ENCODE data around the gene PCSK5.

Gene PCSK5

DNA sequence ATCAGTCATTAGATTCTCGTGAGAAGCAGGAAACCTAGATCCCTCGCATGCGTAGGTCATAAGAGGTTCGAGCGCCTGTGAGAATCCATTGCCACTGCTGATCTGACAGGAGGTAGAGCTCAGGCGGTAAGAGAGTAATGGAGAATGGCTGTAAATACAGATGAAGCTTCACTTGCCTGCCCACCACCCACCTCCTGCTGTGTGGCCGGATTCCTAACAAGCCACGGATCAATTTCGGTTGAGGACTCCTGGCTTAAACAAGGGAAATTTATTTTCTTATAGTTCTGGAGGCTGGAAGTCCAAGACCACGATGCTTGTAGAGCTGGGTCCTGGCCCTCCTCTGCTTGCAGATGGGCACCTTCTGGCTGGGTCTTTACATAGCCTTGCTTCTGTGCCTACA, 200.4 kb downstream of the PCSK5 start:
- no peak for DNase-seq

DNA sequence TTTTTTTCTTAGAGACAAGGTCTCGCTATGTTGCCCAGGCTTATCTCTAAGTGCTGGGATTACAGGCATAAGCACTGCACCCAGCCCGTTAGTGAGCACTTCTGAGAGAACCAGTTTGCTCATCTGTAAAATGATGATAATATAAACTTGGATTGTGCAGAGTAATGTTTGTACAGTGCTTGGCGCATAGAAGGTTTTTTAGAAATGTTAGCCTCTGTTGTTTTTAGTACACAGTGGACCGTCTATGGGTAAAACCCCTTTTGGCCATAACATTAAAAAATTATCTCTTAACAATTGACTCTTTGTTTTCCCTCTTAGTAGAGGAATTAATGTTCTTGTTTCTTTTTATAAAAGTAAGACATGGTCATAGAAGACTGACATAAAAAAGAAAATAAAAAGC, 202.1 kb downstream of the PCSK5 start:
- no peak for DNase-seq

- DNase-seq = no peak
Measured at GRCh38 chr9:76095585-76095984, 205.1 kb downstream of the PCSK5 start.

GRCh38 chr9:76099516-76099915, 209.0 kb downstream of the PCSK5 start:
- no peak for DNase-seq

DNA sequence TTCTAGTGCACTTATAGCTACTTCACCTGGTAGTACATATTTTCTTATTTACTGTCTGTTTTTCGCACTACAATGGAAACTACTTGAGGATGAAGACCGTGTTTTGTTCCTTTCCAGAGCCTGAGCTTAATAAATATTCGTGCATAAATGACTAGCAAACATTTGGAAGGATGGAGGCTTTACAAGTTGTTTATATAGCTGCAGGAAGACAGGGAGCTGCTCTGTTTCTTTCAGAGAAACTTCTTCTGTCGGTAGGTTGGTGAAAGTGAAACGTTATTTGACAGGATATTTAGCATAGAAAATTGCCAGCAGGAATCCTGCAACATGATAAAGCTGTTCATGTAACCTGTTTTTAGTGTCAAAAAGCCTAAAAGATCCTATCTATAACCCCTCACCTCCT, 210.6 kb downstream of the PCSK5 start:
- no peak for DNase-seq

DNA sequence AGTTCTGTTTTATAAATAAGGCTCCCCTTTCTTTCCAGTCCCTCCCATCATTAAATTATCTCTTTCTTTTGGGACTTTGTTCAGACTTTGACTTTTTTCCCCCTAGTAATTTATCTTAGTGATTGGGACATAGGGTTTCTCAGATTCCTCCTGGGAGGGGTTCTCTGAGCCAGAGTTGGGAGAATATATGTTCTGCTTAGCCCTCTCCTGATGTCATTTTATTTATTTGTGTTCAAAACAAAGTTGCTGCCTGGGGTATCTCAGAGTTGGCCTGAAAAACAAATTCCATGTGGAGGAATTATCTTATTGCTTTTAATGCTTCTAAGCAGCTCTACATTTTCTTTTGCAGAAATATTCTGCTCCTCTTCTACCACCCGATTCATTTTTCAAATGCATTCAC, 211.0 kb downstream of the PCSK5 start:
- DNase-seq = no peak

GRCh38 chr9:76101947-76102346, 211.5 kb downstream of the PCSK5 start:
- no peak for DNase-seq

DNA sequence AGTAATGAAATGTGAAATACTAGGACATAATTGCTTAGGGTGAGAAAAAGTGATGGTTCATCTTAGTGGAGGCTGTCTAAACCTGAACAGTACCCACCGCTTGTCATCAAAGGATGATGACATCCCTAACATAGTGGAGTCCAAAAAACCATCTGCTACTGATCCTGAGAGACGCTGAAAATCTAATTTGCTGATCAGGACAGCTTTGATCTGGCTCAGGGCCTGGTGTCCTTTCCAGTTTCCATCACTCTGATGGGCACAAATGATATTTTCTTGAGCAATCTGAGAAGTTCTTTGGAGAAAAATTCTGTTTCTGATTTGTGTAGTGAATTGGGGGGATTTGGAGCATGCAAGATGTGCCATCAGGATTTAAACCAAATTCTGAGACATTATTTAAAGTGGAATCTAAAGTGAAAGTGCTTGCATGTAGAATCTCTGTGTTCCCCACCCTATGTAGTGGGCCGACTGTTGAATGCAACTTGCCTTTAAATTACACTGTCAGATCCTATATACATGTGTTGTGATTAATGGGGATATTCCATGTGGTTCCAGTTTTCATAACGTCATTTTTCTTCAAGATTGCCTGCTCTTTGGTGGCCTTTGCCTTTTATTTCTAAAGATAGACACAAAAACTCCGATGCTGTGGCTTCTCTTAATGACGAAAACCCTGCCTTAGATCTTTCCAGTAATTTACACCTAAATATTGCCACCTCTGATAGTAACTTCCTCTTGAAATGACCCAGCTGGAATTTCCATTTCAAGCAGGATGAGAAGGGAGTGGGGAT, 213.2 kb downstream of the PCSK5 start:
- DNase-seq = no peak

- DNase-seq = no peak
Measured at GRCh38 chr9:76107482-76107881, 217.0 kb downstream of the PCSK5 start.

DNA sequence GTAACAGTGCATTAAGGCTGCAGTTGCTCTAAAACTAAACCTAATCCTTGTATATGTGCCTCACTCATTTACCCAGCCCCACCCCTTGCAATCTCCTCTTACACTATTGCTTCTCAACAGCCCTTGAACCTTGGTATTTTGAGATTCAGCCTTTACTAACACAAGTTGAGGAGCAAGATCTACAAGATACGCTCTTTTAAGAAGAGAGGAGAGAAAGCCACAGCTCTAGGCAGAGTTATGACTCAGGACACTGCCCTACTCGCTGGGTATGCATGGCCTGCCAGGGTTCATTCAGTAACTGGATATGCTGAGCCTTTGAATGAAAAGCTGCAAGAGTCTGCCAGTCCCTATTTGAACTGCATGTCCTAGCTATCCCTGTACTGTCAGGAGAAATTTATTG, 219.5 kb downstream of the PCSK5 start:
- no peak for DNase-seq

GRCh38 chr9:76112151-76112550, 221.7 kb downstream of the PCSK5 start:
- DNase-seq = no peak

GRCh38 chr9:76114144-76114543, 223.7 kb downstream of the PCSK5 start:
- DNase-seq = no peak

- no peak for DNase-seq
Measured at GRCh38 chr9:76115396-76115795, 224.9 kb downstream of the PCSK5 start.

DNA sequence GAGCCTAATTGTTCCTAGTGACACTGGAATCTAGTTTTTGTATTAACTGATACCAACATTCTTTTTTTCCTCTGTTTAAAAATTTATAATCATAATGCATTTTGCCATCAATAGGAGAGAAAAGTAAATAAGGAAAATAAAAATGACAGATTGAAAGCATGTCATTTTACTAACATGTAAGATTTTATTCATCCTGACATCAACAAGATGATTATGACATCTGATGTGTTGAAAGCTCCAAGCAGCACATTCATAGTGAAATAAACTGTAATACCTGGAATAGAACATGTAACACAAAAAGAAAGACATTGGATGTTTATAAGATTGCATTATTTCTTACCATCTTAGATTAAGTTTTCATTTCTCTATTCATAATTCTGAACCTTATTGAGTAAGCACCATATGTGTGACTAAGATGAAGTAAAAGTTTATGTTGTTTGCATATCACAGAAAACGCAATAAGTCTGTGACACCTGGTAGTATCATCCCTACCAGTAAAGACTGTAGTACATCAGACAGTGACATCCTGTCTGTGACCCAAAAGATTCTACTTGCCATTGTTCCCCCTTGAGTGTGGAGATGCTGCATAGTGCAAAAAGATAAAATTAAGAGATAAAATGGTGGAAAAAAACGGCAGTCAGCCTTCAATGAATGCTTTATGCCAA, 225.6 kb downstream of the PCSK5 start:
- no peak for DNase-seq

DNA sequence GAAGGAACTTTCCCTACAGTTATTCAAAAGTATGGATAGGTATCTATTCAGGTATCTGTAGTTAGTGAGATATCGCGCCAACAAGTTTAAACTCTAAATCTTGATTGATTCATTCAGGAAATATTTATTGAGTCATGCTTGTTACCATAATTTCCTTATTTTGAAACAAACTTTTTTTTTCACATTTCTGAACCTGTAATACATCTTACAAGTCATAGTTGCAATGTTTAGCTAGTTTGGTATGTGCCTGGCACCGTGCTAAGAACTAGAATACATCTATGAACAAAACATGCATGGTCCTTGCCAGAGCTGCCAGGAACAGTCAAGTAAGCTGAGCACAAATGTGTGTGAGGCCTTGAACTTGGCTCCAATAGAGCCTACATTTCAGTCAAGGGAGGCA, 226.4 kb downstream of the PCSK5 start:
- DNase-seq = no peak

DNA sequence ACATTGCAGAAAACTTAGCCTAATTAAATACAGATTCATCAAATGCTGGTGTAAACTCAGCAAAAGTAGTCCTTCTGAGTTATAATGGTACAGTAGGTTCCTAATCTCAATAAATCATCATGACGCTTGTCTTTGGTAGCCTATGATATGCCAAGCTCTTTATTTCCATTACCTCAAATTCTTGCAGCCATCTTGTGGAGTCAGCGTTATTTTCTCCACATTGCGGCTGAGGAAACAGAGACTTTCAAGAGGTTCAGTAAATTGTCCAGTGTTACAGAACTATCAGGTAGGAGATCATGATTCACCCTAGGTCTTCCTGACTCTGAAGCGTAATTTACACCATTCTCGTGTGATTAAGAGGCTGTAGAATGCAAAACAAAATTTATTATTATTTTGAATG, 237.2 kb downstream of the PCSK5 start:
- DNase-seq = no peak

- no peak for DNase-seq
Measured at GRCh38 chr9:76135902-76136301, 245.4 kb downstream of the PCSK5 start.

DNA sequence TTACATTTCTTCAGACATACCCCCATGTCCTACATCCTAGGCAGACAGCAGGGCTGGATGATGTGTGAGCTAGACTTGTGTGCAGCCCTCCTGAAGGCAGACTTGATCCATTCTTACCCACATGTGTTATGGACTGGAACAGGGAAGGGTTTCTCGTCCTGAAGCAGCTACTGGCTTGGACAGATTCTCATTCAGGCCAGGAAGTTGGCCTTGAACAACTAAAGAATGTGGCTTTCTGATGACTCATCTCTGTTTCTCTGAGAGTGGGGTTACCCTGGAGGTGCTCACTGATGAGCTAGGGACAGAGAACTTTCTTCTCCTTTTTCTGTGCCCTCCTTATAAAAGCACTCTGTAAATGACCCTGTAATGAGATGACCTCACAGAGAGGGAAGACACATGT, 246.5 kb downstream of the PCSK5 start:
- DNase-seq = no peak

- DNase-seq = no peak
Measured at GRCh38 chr9:76137931-76138330, 247.5 kb downstream of the PCSK5 start.

DNA sequence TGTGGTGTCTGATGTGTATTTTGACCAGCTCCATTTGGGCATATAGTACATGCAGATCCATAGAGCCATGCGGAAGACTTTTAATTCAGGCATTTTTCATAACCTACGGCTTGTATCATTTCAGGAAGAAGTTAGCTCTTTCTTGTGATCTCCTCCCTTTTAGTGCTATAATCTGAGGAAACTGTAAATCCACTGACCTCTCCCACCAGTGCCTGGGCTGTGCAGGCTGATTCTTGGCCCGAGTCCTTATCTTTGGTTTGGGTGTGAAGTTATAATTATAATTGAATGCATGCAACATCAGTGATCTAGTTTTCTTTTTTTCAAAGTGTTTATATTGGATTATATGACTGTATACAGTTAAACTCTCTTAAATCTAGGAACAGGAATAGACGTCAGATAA, 247.9 kb downstream of the PCSK5 start:
- no peak for DNase-seq

- DNase-seq = no peak
Measured at GRCh38 chr9:76143834-76144233, 253.4 kb downstream of the PCSK5 start.

DNA sequence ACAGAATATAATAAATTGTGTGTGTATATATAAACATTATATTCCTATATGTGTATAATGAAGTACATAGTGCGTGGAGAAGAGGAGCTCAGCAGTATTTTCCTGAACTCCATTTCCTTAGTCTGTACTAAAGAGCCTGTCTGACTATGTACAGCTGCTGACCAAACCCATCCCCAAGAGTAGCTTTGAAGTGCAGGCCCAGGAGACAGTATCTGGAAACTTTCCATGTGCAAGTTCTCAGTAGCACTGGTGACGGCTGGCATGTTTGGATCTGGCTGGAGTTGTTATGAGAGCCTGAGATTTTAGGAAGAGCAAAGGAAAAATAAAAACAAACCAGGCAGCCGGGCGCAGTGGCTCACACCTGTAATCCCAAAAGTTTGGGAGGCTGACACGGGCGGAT, 259.5 kb downstream of the PCSK5 start:
- DNase-seq = no peak

- DNase-seq = no peak
Measured at GRCh38 chr9:76151267-76151666, 260.8 kb downstream of the PCSK5 start.

DNA sequence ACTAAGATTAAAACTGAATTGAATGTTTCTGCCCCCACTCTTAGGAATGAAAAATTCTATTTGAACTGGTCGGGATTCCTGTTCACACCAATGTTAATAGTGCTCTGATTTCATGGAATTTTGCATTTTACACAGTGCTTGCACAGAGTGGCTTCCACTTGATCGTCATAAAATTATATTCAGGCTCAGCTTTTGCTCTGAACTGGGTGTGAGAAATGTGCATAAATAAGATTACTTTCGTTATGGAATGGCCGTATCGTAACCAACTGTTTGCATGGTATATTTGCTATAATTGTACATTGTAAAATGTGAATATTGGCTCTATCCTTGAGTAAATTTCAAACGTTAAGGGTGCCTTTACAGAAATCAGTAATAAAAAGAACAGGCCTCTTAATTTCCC, 262.9 kb downstream of the PCSK5 start:
- DNase-seq = no peak

Measured in NCI-H2227 treated with DMSO at 0.1 percent for 48 hours (cell line).